MV-4-11 (cell line): ENCODE data around the gene ERBB4.

Experiments used
- DNase-seq: peaks from one replicate; lab custom pipeline; 2025; lab: John Stamatoyannopoulos, UW

Gene ERBB4

DNA sequence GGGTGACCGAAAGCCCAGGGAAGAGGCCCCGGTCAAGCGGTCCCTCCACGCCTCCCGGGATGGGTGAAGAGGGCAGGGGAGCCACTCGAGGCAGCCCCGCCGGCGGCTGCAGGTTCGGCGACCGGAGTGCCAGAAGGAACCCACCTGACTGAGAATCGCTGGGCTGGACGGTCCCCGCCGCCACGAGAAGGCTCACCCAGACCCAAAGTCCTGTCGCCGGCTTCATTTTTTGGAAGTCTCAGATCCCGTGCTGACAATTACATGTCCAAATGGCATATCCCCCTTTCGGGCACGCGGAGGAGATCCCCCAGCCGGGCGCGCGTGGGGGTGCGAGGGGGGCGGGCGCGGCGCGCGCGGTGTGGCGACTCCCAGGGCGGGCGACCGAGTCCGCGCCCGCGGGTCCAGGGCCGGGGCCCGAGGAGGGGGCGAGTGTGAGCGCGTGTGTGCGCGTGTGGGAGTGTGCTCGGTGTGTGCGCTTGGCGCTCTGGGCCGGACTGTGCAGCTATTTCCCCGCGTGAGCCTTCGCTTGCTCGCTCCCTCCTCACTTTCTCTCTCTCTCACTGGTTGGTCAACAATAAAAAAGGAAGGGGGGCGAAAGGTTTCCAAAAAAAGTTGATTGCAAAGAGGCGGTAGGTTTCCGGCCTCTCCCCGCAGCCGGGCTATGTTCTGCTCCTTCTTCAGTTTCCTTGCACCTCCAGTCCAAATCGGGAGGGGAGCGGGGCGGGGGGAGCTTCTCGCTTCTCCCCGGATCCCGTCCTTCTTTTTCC lies at the start of gene ERBB4:
TSS of gene ERBB4 (minus strand) at position 498 of the 767 bp plus-strand sequence. CDS start at position 226, 272 bp downstream.
- no peak for DNase-seq

DNA sequence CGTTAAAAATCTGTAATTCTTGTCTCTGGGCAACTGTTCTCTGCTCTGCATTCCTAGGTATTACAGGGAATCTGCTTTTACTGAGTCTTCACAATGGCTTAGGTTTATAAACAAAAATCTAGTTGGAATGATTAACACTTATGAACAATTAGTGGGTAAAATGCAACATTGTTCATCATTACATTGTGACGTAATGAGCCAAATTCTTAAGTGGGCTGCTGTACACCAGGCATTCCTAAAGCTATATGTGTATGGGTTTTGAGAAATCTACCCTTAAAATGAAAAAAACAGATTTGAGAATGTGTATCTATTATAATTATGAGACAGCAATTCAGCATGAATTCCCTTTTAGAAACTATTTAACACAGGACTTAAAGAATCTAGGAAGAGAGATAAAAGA lies 41.5 kb upstream of the ERBB4 start:
- no peak for DNase-seq

DNA sequence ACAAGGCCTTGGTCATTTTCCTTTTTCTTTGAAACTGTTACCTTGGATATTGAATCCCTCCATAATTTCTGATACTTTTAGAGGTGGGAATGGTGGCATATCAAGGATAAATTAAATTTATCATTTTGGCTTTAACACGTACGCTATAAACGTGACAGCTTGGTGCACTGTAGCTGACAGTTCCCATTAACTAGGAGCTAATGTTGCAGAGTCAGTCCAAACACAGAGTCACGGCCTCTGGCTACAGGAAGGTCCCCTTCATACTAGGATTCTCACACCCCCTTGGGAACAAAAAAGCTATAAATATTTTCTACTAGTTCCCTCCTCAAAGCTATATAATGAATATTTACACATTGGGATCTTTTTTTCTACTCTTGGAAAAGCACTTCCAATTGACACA lies 17.7 kb upstream of the ERBB4 start:
- DNase-seq, result no peak

DNA sequence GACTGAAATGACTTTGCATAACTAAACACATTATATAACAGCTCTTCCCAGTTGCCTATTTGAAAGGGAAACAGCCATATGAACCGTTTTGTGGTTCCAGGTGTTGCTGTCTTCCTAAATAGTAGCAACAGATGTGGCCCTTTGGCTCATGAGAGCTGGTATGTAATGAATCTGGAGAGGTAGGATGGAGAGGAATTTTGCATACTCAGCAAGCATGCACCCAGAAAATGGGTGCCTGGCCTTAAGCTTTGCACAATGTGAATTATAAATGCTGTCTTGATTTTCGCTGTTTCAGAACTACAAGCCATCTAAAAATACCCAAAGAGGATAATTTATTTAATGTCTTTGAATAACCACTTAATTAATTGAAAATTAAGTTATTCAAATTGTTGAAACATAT lies 15.6 kb upstream of the ERBB4 start:
- no peak for DNase-seq

DNA sequence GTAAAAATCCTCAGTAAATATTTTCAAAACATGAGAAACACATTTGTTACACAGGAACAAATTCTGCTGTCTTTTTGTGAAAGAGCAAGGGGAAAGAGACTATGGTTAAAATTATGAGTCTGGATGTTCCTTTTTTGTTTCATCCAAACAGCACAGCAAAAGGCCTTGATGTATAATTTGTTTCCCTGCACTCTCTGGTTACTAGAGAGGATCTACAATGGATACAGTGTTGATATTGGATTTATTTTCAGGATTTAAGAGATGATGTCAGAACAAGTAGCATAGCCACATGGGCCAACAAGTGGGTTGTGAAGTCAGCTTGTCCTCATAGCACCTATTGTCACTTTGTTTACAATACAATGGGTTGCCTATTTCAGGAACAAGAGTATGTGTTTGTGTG lies 11.3 kb upstream of the ERBB4 start:
- no peak for DNase-seq

DNA sequence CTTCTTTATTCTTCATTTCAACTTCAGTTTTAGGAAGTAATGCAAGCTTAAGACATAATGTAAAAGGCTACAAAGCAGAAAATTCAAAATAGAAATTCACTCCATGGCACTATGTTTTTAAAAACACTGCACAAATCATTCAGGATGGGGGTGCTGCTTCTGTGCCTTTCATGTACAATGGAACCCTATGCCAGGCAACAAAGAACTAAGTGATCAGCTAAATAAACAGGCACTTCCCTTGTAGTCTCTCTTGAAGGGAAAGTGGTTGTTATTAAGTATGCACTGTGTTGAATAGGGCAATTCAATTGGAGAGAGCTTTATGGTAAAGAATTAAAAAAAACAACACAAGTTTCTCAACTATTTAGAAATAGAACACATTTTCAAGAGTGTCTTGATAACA lies 10.9 kb upstream of the ERBB4 start:
- no peak for DNase-seq

DNA sequence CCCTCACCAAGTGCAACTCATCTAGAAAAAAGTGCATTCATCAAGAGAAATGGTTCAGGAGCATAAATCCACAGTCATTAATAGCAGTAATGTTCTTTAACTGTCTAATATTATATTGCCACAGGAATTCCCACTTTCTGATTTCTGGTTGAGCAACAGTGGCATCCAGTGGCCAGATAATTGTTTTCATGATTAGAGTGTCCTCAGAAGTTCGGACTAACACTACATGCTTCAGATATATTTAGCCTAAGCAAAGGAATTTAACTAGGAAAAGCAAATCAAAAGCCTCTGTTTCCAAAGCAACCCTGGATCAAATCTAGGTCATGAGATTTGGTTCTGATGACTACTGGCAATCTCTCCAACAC lies 9.8 kb upstream of the ERBB4 start:
- no peak for DNase-seq

DNA sequence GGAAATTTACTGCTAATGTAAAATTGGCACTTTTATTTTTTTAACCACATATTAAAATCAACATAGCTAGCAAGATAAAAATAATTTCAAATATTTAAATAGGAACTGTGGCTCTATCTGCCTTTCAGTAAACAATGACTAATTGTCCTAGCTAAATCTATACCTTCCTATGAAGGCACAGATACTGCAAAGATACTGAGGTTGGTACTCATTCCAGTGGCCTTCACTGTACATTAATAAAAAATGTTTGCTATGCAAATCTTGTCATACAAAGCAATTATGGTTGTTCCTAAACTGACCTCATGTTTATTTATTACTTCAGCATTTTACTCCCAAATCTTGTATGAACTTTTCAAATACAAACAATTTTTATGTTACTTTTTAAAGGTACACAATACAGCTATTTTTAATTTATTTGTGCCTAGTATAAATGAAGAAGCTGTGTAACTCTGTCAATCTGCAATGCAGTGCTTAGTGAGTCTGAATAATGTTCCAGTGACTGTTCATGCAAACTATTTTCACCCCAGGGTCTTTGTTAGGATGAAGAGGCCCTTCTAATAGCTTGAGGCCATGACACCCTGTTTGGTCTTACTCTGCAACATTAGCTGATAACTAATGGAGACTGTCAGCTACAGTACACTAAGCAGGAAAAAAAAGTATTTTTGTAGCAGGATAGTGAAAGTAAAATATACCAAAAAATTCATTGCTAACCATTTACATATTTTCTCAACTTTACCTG lies 9.3 kb upstream of the ERBB4 start:
- no peak for DNase-seq

DNA sequence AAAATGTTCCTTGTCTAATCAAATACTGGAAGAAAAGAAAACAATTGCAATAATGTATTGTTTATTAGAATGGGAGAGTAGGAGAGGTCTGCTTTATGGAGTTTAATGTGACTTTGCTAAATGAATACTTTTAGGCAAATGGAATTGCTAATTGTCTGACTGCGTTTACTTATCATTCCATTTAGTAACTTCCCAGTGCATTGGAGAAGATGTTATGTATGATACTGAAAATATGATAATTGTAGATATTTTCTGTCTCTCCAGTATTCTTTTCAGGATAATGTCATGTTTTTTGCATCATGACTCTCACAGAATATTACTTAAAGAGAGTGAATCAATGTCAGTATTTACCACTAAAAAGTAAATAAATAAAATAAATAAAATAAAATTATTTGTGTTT lies 8.1 kb upstream of the ERBB4 start:
- DNase-seq, result no peak

DNA sequence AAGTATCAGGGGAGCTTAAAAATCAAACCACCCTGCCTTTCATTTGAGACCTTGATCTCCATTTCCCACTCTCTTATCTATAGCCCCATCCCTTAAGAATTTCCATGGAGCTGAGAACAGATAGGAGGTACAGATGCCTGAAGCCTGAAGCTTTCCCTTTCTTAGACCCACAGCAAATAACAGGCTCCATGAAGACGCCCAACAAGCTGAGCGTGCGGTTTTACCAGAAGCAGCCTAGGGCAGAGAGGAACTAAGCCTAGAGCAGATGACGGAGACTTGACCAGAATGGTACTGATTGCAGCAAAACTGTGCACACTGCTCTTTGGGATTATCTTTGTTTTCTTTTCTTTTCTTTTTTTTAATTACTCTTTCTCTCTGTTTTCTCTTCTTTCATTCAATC lies 1.7 kb upstream of the ERBB4 start:
- DNase-seq, result peak; percentile 27

DNA sequence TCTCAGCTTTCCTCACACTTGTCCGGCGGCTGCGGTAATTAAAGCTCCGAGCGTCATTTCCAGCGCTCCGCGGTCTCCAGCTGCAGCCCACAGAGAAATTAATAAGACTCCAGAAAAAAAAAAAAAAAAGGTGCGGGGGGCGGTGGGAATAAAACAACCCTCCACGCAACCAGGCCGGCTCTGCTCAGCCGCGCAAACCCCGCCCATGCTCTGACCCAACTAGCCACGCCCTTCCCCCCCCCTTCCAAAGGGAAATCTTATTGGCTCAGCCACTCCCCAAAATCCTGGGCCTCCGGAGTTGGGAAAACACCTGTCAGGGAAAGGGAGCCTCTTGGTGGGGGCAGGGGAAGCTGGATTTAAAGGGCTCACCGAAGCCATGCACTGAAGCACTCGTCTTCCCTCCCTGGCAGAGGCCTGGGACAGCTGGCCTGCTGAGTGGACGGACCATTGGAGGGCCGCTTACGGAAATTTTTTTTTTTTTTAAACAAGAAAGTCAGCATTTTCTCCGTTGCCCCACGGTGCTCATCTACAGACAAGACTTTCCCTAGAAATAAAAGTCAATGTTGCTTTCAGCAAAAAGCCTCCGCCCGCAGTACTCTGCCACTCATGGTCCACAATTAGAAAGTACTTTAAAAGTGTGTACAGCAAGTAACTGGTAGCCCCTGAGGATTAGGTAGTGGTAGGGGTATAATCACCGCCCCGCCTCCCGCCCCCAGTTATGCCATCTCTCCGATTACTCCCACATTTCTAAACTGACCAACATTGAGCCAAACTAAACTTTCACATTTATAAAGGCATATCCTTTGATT lies 674 bp upstream of the ERBB4 start:
- no peak for DNase-seq

DNA sequence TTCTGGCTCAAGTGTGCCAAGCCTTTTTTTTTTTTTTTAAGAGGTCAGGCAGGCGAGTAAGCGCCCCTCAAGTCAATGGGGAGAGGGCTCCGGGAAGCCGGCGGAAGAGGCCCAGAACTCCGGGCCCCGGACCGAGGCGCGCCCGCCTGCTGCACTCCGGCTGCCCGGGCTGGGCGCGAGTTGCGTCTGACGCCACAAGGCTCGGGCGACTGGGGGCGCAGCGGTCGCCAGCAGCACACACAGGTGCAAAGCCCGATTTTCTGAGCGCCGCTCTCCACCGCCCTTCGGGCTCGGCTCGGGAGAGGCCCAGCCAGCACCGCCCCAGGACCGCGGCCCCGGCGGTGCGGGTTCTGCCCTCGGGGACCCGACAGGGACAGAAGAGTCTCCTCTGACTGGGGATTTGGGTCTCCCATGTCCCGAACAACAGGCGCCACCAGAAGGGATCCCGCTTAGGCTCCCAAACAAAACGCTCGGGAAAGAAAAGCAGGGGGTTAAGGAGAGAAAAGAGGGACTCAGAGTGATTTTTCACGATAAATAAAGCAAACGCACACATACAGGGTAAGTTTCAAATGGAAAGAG lies 787 bp downstream of the ERBB4 start:
- no peak for DNase-seq

DNA sequence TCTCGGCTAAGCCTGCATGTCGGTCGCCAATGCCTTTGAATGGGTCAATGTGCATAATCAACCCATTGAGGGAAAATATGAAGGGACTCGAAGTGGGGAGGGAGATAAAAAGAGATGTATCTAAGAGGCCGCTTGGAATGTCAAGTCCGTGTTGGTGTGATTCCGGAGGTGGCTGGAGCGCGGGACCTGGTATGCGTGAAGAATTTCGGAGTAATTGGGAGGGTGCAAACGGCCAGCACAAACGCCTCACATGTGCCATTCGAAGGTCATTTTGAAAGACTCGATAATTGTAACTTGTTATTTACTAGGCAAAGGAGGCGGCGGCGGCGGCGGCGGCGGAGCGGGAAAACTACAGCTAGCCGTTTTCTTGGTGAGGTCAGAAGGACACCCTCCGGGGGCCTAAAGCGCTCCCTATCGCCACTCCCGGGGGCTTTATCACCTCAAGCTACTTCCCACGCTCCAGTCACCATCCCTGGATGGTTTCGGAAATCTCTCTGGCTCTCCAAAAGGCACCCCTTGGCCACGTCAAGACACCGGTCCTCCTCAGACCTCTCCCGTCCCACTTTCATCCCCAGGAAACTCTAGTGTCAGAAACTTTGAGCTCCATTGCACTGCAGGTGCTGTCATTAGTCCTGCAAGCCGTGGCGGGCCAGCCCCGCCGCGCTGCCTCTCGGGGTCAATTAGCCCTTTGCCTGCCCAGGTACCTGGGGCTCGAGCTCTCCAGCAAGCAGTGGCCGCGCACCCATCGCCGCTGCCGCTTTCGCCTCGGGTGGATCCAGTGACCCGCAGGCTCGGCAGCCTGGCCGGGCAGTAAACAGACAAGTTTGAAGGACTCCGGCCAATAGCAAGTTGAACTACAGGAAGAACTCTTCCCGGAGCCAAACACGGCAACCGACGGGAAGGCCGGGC lies 1.5 kb downstream of the ERBB4 start:
- no peak for DNase-seq

DNA sequence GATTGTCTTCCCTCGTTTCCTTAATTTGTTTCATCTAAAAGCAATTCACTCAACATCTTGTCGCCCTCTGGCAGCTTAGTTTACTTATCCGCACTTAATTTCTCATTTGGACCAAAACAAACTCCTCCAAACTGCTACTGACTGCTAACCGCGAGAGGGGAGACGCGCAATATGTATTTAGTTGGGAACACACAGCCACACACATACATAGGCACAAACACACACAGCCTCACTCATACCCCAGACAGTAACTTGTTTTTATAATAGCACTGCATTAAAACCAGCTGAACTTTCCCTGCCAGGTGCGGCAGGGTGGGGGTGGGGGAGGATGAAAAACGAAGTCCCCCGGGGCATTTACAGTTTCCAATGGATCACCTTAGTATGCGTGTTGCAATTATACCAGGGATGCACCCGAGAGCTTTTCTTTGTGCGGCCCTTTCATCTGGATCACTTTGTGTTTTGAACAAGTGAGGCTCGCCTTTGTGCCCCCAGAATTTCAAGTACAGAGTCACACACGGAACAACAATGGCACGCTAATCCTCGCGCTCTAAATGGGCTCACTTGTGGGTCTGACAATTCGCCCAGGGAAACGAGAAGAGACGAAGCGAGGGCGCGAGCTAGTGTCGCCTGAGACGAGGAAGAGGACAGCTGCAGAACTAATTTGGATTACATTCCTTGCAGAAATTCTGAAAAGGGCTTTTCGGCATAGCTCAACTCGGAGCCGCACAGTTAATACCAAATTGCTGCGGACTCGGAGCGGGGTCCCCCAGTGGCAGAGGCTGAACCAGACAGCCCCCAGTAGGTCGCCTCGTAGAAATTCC lies 2.4 kb downstream of the ERBB4 start:
- no peak for DNase-seq

DNA sequence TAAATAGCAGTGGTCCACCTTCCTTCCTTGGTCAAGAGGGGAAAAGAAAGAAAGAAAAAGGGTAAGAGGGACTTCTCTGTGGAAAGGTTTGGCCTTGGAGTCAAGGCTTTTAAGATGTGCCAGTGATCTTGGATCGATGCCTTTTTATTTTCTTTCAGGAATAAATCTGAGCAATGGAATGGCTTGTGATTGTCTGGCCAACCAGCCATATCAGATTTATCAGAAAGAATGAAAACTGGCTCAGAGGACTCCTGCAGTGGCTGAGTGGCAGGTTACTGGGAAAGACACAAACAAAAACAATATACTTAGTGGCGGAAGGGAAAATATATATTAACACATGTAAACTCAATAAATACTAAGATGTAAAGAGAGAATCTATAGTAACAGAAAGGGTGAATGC lies 4.3 kb downstream of the ERBB4 start:
- no peak for DNase-seq

DNA sequence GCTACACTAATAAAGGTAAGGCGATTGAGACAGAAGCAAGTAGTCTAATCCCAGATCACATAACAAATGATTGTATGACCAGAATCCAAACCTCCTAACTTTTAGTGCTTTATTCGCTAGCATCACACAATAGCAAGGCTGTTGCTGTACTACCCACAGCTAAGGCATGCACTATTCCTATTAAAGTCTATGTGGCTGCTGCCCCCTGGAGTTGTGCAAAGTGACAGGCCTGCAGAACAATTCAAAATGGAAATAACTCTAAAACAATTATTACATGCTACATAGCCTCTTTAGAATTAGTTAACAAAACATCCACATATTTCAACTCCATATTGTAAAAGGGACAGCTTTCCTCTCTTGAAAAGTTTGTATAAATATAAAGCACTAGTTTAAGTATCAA lies 6.0 kb downstream of the ERBB4 start:
- no peak for DNase-seq

DNA sequence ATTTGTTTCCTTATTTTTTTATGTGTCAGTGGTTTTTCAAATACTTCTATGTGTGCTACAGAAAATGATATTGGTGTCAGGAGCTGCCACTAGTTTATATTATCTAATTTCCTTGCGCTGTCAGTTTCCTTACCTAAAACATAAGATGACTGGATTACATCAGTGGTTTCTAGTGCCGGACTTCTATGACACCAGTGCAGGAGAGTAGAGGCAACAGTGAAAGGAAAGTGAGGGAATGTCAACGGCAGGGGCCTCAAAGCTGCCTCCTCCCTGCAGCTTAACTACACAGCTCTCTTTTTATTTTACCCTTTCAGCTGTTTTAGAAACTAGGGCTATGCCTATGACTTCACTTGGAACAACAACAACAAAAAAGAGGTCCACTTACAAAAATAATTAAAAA lies 6.5 kb downstream of the ERBB4 start:
- no peak for DNase-seq

DNA sequence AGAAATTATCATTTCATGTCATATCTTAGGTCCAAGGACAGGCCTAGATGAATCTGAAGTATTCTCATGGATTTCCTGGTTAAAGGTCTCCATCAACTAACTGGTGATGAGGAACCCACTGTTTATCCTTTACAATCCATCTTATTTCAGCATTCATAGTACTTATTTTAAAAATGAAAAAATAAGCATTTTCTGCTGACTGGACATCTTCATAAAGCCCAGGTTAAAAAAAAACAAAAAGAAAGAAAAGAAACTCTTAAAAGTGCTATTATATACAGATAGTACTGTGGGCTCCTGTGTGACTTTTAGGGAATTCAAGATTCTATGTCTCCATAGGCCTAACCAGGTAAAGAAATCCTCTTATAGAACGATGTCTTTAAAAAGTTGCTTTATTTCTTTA lies 7.1 kb downstream of the ERBB4 start:
- no peak for DNase-seq

DNA sequence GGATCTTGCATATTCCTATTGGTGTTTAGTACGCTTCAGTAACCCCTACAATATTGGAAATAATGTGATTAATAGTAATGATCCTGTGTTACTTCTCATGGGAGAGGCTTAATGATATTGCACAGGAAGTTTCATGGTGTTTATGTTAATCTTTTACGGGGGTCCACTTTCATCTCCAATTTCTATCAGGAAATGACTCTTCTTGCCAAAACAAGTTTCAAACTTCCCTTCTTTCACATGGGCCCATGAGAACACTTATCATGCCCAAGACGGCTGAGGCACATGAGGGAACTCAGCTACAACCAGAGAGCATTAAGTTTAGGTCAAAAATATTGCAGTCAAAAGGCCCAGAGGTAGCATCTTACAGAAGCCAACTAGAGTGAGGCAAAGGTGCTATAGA lies 7.6 kb downstream of the ERBB4 start:
- no peak for DNase-seq

DNA sequence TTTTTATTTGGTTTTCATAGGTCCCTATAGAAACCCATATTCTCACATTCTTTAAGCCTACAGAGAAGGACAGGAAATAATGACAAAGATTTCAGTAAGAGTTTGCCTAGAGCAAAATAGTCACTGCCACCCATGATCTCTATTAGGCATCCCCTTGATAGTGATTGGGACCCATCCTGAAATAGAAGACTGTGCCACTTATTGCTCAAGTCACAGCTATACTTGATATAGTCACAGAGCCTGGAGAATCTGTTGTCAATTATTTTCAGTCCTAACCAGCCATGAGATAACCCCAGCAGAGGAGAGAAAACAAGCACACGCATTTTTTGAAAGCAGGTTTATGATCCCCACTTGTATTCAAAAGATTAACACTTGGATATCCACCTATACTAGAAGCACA lies 8.2 kb downstream of the ERBB4 start:
- no peak for DNase-seq
